KMS-11 (cell line): ENCODE results near the gene BPIFA1.

Experiments used
- H2AFZ ChIP-seq: fragments of 200-600 bp; sonication (generic); 2 replicates; pipeline ENCODE4 v1.6.1; 2016; ENCODE audit warnings: antibody characterized with exemption, mixed run types, low read depth
- H3K27ac ChIP-seq: fragments of 200-600 bp; sonication (generic); 2 replicates; pipeline ENCODE4 v1.6.1; 2016; ENCODE audit warnings: mild to moderate bottlenecking, mixed run types
- H3K27me3 ChIP-seq: fragments of 200-600 bp; sonication (generic); 2 replicates; pipeline ENCODE4 v1.6.1; 2017; ENCODE audit warnings: mild to moderate bottlenecking, low read depth, mixed run types, moderate library complexity; ENCODE audit not compliant: insufficient read depth
- H3K36me3 ChIP-seq: fragments of 200-600 bp; sonication (generic); 2 replicates; pipeline ENCODE4 v1.6.1; 2017; ENCODE audit warnings: mild to moderate bottlenecking, mixed run types; ENCODE audit not compliant: insufficient read depth
- H3K4me1 ChIP-seq: fragments of 200-600 bp; sonication (generic); 2 replicates; pipeline ENCODE4 v1.6.1; 2016; ENCODE audit warnings: mild to moderate bottlenecking, low read depth, mixed run types; ENCODE audit not compliant: poor library complexity, severe bottlenecking
- H3K4me2 ChIP-seq: fragments of 200-600 bp; sonication (generic); 2 replicates; pipeline ENCODE4 v1.7.0; 2016; ENCODE audit warnings: mild to moderate bottlenecking, mixed run types
- H3K4me3 ChIP-seq: fragments of 200-600 bp; sonication (generic); IDR thresholded peaks from 2 replicates; pipeline ENCODE4 v1.6.1; 2017; ENCODE audit warnings: low read depth, low read length, mixed read lengths; ENCODE audit not compliant: insufficient read depth
- H3K79me2 ChIP-seq: fragments of 200-600 bp; sonication (generic); 2 replicates; pipeline ENCODE4 v1.6.1; 2016; ENCODE audit warnings: low read depth, mixed run types; ENCODE audit not compliant: insufficient read depth
- H3K9ac ChIP-seq: fragments of 200-600 bp; sonication (generic); 2 replicates; pipeline ENCODE4 v1.6.1; 2016; ENCODE audit warnings: mild to moderate bottlenecking, mixed run types
- H4K20me1 ChIP-seq: fragments of 200-600 bp; sonication (generic); 2 replicates; pipeline ENCODE4 v1.6.1; 2016; ENCODE audit warnings: mild to moderate bottlenecking, mixed run types; ENCODE audit not compliant: insufficient read depth
- TF ChIP-seq, protein P1 (sequence below): fragments of 200-600 bp; sonication (generic); conservative IDR thresholded peaks from 2 replicates; pipeline ENCODE4 v1.6.1; 2017; ENCODE audit warnings: low read depth, mild to moderate bottlenecking, antibody characterized with exemption, low read length, moderate library complexity, mixed read lengths

BPIFA1 gene

DNA sequence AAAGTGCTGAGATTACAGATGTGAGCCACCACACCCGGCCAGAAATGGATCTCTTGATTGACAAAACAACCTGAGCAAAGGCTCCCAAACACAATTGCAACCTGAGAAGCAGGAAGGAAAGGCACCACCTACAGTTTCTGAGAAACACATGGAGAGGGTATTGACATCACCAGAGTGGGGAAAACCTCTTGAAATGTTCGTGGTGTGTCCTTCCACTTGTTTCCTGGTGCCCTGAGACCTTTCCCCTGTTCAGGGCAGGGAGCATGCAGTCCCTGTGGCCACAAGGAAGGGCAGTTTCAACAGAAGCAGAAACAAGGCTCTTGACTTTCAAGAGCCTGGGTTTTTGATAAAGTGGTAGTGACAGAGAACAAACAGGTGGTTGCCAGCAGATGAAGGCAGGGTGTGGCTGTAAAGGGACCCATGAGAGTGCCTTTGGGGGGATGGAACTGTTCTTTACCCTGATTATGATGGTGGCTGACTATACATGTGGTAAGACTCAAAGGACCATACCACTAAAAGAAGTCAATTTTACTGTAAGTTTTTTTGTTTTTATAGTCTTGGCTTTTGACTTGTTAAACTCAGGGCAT, 3.2 kb upstream of the BPIFA1 start:
- Histone ChIP-seq H3K4me2 (no peak overlapping the region), H2AFZ (no peak overlapping the region), H3K79me2 (no peaks in the 10 kb centered on the region), H3K36me3 (no peaks in the 10 kb centered on the region), H3K4me3 (no peak overlapping the region), H4K20me1 (no peaks in the 10 kb centered on the region), H3K27ac (no peak overlapping the region), H3K4me1 (no peaks in the 10 kb centered on the region), H3K27me3 (no peaks in the 10 kb centered on the region; the same call in 1 of the 2 replicates), H3K9ac (no peak overlapping the region)
- TF ChIP-seq, protein P1, sequence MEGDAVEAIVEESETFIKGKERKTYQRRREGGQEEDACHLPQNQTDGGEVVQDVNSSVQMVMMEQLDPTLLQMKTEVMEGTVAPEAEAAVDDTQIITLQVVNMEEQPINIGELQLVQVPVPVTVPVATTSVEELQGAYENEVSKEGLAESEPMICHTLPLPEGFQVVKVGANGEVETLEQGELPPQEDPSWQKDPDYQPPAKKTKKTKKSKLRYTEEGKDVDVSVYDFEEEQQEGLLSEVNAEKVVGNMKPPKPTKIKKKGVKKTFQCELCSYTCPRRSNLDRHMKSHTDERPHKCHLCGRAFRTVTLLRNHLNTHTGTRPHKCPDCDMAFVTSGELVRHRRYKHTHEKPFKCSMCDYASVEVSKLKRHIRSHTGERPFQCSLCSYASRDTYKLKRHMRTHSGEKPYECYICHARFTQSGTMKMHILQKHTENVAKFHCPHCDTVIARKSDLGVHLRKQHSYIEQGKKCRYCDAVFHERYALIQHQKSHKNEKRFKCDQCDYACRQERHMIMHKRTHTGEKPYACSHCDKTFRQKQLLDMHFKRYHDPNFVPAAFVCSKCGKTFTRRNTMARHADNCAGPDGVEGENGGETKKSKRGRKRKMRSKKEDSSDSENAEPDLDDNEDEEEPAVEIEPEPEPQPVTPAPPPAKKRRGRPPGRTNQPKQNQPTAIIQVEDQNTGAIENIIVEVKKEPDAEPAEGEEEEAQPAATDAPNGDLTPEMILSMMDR = no peak

DNA sequence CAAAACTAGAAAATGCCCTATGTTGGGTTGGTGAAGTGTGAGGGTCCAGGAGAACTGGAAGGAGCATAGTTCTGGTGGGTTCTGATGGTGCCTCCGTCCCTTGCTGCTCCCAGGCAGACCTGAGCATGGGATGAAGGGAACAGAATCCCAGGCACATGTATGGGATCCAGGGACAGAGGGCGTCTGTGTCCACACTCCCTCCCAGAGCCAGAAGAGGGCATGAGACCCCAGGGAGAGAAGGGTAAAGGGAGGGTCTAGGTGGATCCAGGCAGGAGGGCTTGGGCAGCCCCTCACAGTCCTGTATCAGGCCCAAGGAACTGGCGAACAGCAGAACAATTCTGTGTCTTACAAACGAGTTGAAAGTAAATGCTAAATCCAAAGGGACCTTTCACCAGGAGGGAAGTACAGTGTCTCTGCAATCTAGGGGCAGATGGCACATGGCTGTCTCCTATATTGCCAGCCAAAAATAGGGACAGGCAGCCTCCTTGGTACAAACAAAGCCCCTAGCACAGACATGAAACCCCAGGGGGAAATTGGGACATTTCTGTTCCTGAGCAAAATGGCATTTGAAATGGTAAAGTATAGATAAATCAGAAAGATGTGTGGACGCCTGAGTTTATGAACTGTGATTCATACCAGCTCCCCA, 2.5 kb upstream of the BPIFA1 start:
- Histone ChIP-seq H3K79me2 (no peaks in the 10 kb centered on the region), H3K36me3 (no peaks in the 10 kb centered on the region), H3K27ac (no peak overlapping the region), H2AFZ (no peak overlapping the region), H3K4me1 (no peaks in the 10 kb centered on the region), H4K20me1 (no peaks in the 10 kb centered on the region), H3K4me3 (no peak overlapping the region), H3K27me3 (no peaks in the 10 kb centered on the region; the same call in 1 of the 2 replicates), H3K9ac (no peak overlapping the region), H3K4me2 (no peak overlapping the region)
- TF ChIP-seq, protein P1 = no peak

DNA sequence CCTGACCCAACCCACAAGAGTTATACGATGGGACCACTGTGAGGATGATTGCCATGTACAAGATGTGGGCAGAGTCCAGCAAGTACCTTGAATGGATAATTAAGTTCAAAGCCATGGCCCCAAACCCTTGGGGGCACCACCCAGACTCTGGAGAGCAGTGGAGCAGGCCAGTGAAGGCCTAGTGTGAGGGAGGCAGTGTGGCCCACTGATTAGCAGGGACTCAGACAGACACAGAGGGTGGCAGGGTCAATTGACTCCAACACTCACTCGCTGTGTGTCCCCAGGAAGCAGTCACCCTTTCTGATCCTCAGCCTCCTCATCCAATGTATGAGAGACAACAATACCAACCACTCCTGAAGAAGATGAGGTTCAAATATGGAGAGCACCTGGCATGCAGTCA, 1.7 kb upstream of the BPIFA1 start:
- Histone ChIP-seq H3K4me1 (no peaks in the 10 kb centered on the region), H3K9ac (no peak overlapping the region), H3K36me3 (no peaks in the 10 kb centered on the region), H2AFZ (no peak overlapping the region), H4K20me1 (no peaks in the 10 kb centered on the region), H3K79me2 (no peaks in the 10 kb centered on the region), H3K27me3 (no peaks in the 10 kb centered on the region; the same call in 1 of the 2 replicates), H3K4me2 (no peak overlapping the region), H3K27ac (no peak overlapping the region), H3K4me3 (no peak overlapping the region)
- TF ChIP-seq, protein P1 = no peak

DNA sequence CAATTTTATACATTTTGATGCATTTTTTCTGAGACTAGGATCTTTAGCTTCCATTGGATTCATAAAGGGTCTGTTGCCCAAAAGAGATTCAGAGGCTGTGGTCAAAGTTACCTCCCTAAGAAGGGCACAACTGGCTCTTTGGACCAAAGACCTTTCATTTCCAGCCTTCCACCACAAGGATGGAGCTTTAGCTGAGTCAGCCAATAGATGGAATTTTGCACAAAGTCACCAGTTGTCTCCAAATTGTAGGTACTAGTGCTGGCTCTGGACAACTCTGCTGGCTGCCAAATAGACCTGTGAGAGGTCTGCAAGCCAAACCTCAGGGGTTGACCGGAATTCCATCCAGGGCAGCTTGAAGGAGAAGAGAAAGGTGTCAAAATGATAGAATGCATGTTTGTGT, 555 bp downstream of the BPIFA1 start:
- no peaks in the 10 kb centered on the region for H3K79me2 ChIP-seq
- no peak overlapping the region for H3K4me2 ChIP-seq
- TF ChIP-seq, protein P1 = no peak
- H2AFZ ChIP-seq = no peak overlapping the region
- no peak overlapping the region for H3K4me3 ChIP-seq
- H3K9ac ChIP-seq = no peak overlapping the region
- no peaks in the 10 kb centered on the region for H4K20me1 ChIP-seq
- no peak overlapping the region for H3K27ac ChIP-seq
- H3K4me1 ChIP-seq = no peaks in the 10 kb centered on the region
- H3K36me3 ChIP-seq = no peaks in the 10 kb centered on the region
- H3K27me3 ChIP-seq = no peaks in the 10 kb centered on the region; the same call in 1 of the 2 replicates
